Fibroblast of pulmonary artery (primary cell): Measurements from ENCODE around the gene CACNA1D.

ENCODE experiments used
- DNase-seq: peaks from one replicate; pipeline ENCODE4 v3.0.0-alpha.2; 2010; ENCODE audit warnings: low read depth
- H3K4me3 ChIP-seq: replicated peaks from 2 replicates; pipeline ENCODE4 v1.5.1; 2011; ENCODE audit warnings: low read depth, mild to moderate bottlenecking, control low read depth, low read length, moderate library complexity
- CTCF ChIP-seq: IDR thresholded peaks from 2 replicates; pipeline ENCODE4 v1.5.1; 2011; ENCODE audit warnings: mild to moderate bottlenecking, control low read depth, low read length, inconsistent platforms; ENCODE audit errors: missing control alignments

The CACNA1D gene

GRCh38 chr3:53774414-53774813, 280.0 kb downstream of the CACNA1D start:
- no peak for TF ChIP-seq CTCF
- no peak overlapping the region for H3K4me3 ChIP-seq
- no peak for DNase-seq

GRCh38 chr3:53775018-53775417, 280.6 kb downstream of the CACNA1D start:
- no peak for TF ChIP-seq CTCF
- no peak for DNase-seq
- H3K4me3 ChIP-seq, result no peak overlapping the region

GRCh38 chr3:53775834-53776251, 281.4 kb downstream of the CACNA1D start:
- no peak for DNase-seq
- no peak for TF ChIP-seq CTCF
- H3K4me3 ChIP-seq, result no peak overlapping the region

- no peak for DNase-seq
- TF ChIP-seq CTCF, result no peak
- no peak overlapping the region for H3K4me3 ChIP-seq
Observed at GRCh38 chr3:53776494-53777101, 282.2 kb downstream of the CACNA1D start.

- DNase-seq, result no peak
- TF ChIP-seq CTCF, result no peak
- H3K4me3 ChIP-seq, result no peak overlapping the region
Observed at GRCh38 chr3:53777468-53777867, 283.1 kb downstream of the CACNA1D start.

GRCh38 chr3:53778153-53778552, 283.7 kb downstream of the CACNA1D start:
- no peak overlapping the region for H3K4me3 ChIP-seq
- no peak for TF ChIP-seq CTCF
- DNase-seq, result no peak

DNA sequence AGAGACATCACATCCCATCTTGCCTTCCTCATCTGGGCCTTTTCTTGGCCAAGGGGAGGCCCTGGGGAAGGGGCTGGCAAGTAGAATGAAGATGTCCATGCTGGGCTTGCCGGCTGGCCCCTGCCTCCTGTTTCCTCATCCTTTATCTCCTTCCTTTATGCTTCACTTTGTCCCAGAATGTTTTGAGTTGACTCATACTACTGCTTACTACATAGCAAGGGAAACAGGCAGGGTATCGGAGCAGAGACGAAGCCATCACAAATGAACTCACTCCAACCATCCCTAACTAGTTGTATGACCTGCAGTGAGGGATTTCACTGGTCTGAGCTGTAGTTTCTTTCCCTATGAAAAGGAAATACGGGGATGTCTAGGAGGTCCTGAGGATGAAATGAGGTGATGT, 285.8 kb downstream of the CACNA1D start:
- TF ChIP-seq CTCF, result no peak

More for the DNA sequence above, 285.8 kb downstream of the CACNA1D start:
- DNase-seq, result peak; percentile 3
- H3K4me3 ChIP-seq, result no peak overlapping the region
